ENCODE data around the gene TAOK1. TPM values are rescaled to one million over a fixed set of nuclear protein-coding genes. Genes with fewer than 3 reads are reported as not detected.

The TAOK1 gene
- total and polyA plus RNA-seq, 10 of the 15 experiments (the other 5 are each of a cell fraction or from before 2014, with no cell fraction given): 2.0 to 27.1 (median 11.8) TPM

- no peak for TF ChIP-seq SUZ12 (IDR thresholded peaks at IDR 0.05; ENCODE audit: unreplicated experiment)
Measured at GRCh38 chr17:29577001-29577370, 186.8 kb downstream of the TAOK1 start (continued).

- H3K9me3 ChIP-seq (replicated peaks; ENCODE audit: control insufficient read depth, insufficient read depth, low read length): no peaks in the 10 kb centered on the region
- ChIA-PET POLR2A (no interaction called here), SMC1A (ENCODE audit: uncharacterized antibody, unreplicated experiment) (interaction anchor here (1.2 to 1.5 kb wide), 2 partner anchors 37 to 40 kb away, joined by 3 read pairs; no protein-coding TSS in a partner anchor), CTCF (interaction anchor here (1.2 to 4.6 kb wide), 6 partner anchors 10 to 40 kb away, joined by 3 to 34 read pairs (median 14); partner anchors contain the start of gene ANKRD13B), RAD21 (ENCODE audit: unreplicated experiment) (interaction anchor here (0.6 to 4.1 kb wide), 4 partner anchors 14 to 39 kb away, joined by 3 to 25 read pairs (median 7); no protein-coding TSS in a partner anchor)
- H3K27ac ChIP-seq (ENCODE audit: control insufficient read depth, insufficient read depth): no peak overlapping the region
- intact Hi-C loops (cut with micrococcal nuclease; ENCODE audit: unreplicated experiment) (no loop called here), in situ Hi-C loops (cut with MboI) (no loop called here)
- no peak overlapping the region for H3K4me2 ChIP-seq (ENCODE audit: control insufficient read depth, insufficient read depth)
- H3K79me2 ChIP-seq (ENCODE audit: control insufficient read depth, insufficient read depth, low read length): no peaks in the 10 kb centered on the region
- no peak for DNase-seq (ENCODE audit: low read depth, low spot score)
- no peak for ATAC-seq
- H3K4me3 ChIP-seq: no peak overlapping the region
- 81% methylated on average over 22 of the region's 22 CpGs for WGBS (ENCODE audit: insufficient coverage, insufficient replicate concordance, low lambda C conversion rate, missing lambda C conversion rate)
- no peak for FAIRE-seq
- H3K9ac ChIP-seq (ENCODE audit: control insufficient read depth, insufficient read depth, low read length): no peak overlapping the region
- no TSS peak for BruUV-seq (replicated peaks)
- no peaks in the 10 kb centered on the region for H4K20me1 ChIP-seq (ENCODE audit: control insufficient read depth, insufficient read depth)
- H2AFZ ChIP-seq (ENCODE audit: control insufficient read depth, low read depth, low read length): no peak overlapping the region
- 0 out of 2 replicates have a peak, but pooled peaks cover 8% of the 10 kb centered on the region for H3K4me1 ChIP-seq (ENCODE audit: control insufficient read depth, insufficient read depth, low read length)
- peaks cover 8 to 23% of the 10 kb centered on the region in 2 experiments; a peak in 3 of 4 replicates for H3K36me3 ChIP-seq (ENCODE audit: control insufficient read depth in 2 of 2, insufficient read depth in 2 of 2, low read length in 1 of 2)
- H3K27me3 ChIP-seq (replicated peaks in 1 of 2; ENCODE audit: control insufficient read depth in 2 of 2, insufficient read depth in 2 of 2, low read length in 1 of 2): no peaks in the 10 kb centered on the region
- no peak for TF ChIP-seq STAT1 (conservative IDR thresholded peaks at IDR 0.05)
- TF ChIP-seq PKNOX1 (IDR thresholded peaks at IDR 0.05): no peak
- TF ChIP-seq USF1 (IDR thresholded peaks at IDR 0.05; ENCODE audit: borderline replicate concordance, extremely low read length, insufficient read depth, low read depth, low read length): no peak
- no peak for TF ChIP-seq BHLHE40 (IDR thresholded peaks at IDR 0.05; ENCODE audit: borderline replicate concordance in 1 of 2, low read depth in 2 of 2, low read length in 1 of 2)
- no peak for TF ChIP-seq STAT3 (IDR thresholded peaks at IDR 0.05; ENCODE audit: low read depth, low read length)
- TF ChIP-seq ZNF687 (IDR thresholded peaks at IDR 0.05): no peak
- TF ChIP-seq SIN3A (IDR thresholded peaks at IDR 0.05; ENCODE audit: low read depth, low read length): no peak
- TF ChIP-seq ZSCAN29 (IDR thresholded peaks at IDR 0.05): no peak
- TF ChIP-seq ZNF24 (IDR thresholded peaks at IDR 0.05): no peak
- no peak for TF ChIP-seq NRF1 (conservative IDR thresholded peaks at IDR 0.05; ENCODE audit: low read depth, low read length)
- TF ChIP-seq USF2 (IDR thresholded peaks at IDR 0.05; ENCODE audit: borderline replicate concordance, low read depth, low read length): no peak
- no peak for TF ChIP-seq FOS (IDR thresholded peaks at IDR 0.05; ENCODE audit: borderline replicate concordance, extremely low read depth, insufficient read length)
Measured at GRCh38 chr17:29577385-29578211, 187.4 kb downstream of the TAOK1 start.

All from GM12878 (cell line).